NCI-H510A treated with DMSO at 0.1 percent for 48 hours (cell line): ENCODE results near the gene OR10V1.
A peak's percentile ranks its signal among the peaks of the same experiment; 100 is the strongest.
"Not testable (repeated sequence)": the region's sequence is repeated elsewhere in the genome, so short reads cannot be mapped to it uniquely, and the experiment has no call there.

Experiments
- DNase-seq: peaks from one replicate; lab custom pipeline; 2025; lab: John Stamatoyannopoulos, UW

Gene OR10V1

GRCh38 chr11:59710136-59710847 lies 3.4 kb downstream of the OR10V1 start:
- DNase-seq: no peak

GRCh38 chr11:59708537-59708936 lies 5.1 kb downstream of the OR10V1 start:
- no peak for DNase-seq

- no peak for DNase-seq
Observed at GRCh38 chr11:59707371-59707770, 6.3 kb downstream of the OR10V1 start.

- DNase-seq: no peak
Observed at GRCh38 chr11:59706518-59707285, 6.9 kb downstream of the OR10V1 start.

- DNase-seq: no peak
Observed at GRCh38 chr11:59705294-59705693, 8.4 kb downstream of the OR10V1 start.

GRCh38 chr11:59703515-59703914 lies 10.1 kb downstream of the OR10V1 start:
- not testable (repeated sequence) for DNase-seq

- not testable (repeated sequence) for DNase-seq
Observed at GRCh38 chr11:59700157-59700556, 13.5 kb downstream of the OR10V1 start.

- no peak for DNase-seq
Observed at GRCh38 chr11:59698506-59698905, 15.1 kb downstream of the OR10V1 start.

GRCh38 chr11:59692915-59693314 lies 20.7 kb downstream of the OR10V1 start:
- no peak for DNase-seq

GRCh38 chr11:59691156-59691555 lies 22.5 kb downstream of the OR10V1 start:
- no peak for DNase-seq

- DNase-seq: no peak
Observed at GRCh38 chr11:59689015-59689414, 24.6 kb downstream of the OR10V1 start.

- not testable (repeated sequence) for DNase-seq
Observed at GRCh38 chr11:59681260-59681725, 32.4 kb downstream of the OR10V1 start.

GRCh38 chr11:59680287-59681154 lies 33.1 kb downstream of the OR10V1 start:
- DNase-seq: peak; percentile 39

GRCh38 chr11:59679347-59679746 lies 34.3 kb downstream of the OR10V1 start:
- DNase-seq: no peak

GRCh38 chr11:59678813-59679165 lies 34.9 kb downstream of the OR10V1 start:
- no peak for DNase-seq

- DNase-seq: no peak
Observed at GRCh38 chr11:59678118-59678812, 35.4 kb downstream of the OR10V1 start.

GRCh38 chr11:59676205-59676604 lies 37.4 kb downstream of the OR10V1 start:
- no peak for DNase-seq

- DNase-seq: no peak
Observed at GRCh38 chr11:59674291-59674690, 39.4 kb downstream of the OR10V1 start.

- DNase-seq: no peak
Observed at GRCh38 chr11:59673291-59673690, 40.4 kb downstream of the OR10V1 start.

GRCh38 chr11:59671471-59671870 lies 42.2 kb downstream of the OR10V1 start:
- no peak for DNase-seq

- peak; percentile 25 for DNase-seq
Observed at GRCh38 chr11:59669611-59670009, 44.0 kb downstream of the OR10V1 start.
